ENCODE results near the gene SIGLEC9.

The SIGLEC9 gene

GRCh38 chr19:51082611-51083010 is 42.1 kb upstream of the SIGLEC9 start, which contains the start of gene KLK14:
Gene KLK14, minus strand, starts transcription at chr19:51082887. Its CDS starts 273 bp downstream, at chr19:51082614.
- DNase-seq (ENCODE audit: low read depth), result no peak
- no peak for TF ChIP-seq CTCF (conservative IDR thresholded peaks at IDR 0.05; ENCODE audit: low read depth, low read length)
- no peak within 1 kb of the TSS for H3K4me3 ChIP-seq (ENCODE audit: low read depth, low read length)

- no peak for TF ChIP-seq CTCF (conservative IDR thresholded peaks at IDR 0.05; ENCODE audit: low read depth, low read length)
- no peak for DNase-seq (ENCODE audit: low read depth)
- H3K4me3 ChIP-seq (ENCODE audit: low read depth, low read length), result no peak overlapping the region
These were observed 41.5 kb upstream of the SIGLEC9 start for GRCh38 chr19:51083181-51083580.

- no peak for DNase-seq (ENCODE audit: low read depth)
- TF ChIP-seq CTCF (conservative IDR thresholded peaks at IDR 0.05; ENCODE audit: low read depth, low read length), result no peak
- H3K4me3 ChIP-seq (ENCODE audit: low read depth, low read length), result no peak overlapping the region
These were observed 40.9 kb upstream of the SIGLEC9 start for GRCh38 chr19:51083783-51084182.

- DNase-seq (ENCODE audit: low read depth), result no peak
- no peak overlapping the region for H3K4me3 ChIP-seq (ENCODE audit: low read depth, low read length)
- TF ChIP-seq CTCF (conservative IDR thresholded peaks at IDR 0.05; ENCODE audit: low read depth, low read length), result no peak
These were observed 40.2 kb upstream of the SIGLEC9 start for GRCh38 chr19:51084505-51084904.

- DNase-seq (ENCODE audit: low read depth), result no peak
- H3K4me3 ChIP-seq (ENCODE audit: low read depth, low read length), result no peak overlapping the region
- no peak for TF ChIP-seq CTCF (conservative IDR thresholded peaks at IDR 0.05; ENCODE audit: low read depth, low read length)
These were observed 38.4 kb upstream of the SIGLEC9 start for GRCh38 chr19:51086153-51086850.

- TF ChIP-seq CTCF (conservative IDR thresholded peaks at IDR 0.05; ENCODE audit: low read depth, low read length), result no peak
- no peak overlapping the region for H3K4me3 ChIP-seq (ENCODE audit: low read depth, low read length)
- no peak for DNase-seq (ENCODE audit: low read depth)
These were observed 34.9 kb upstream of the SIGLEC9 start for GRCh38 chr19:51089786-51090185.

GRCh38 chr19:51090471-51090870 is 34.2 kb upstream of the SIGLEC9 start:
- H3K4me3 ChIP-seq (ENCODE audit: low read depth, low read length), result no peak overlapping the region
- no peak for DNase-seq (ENCODE audit: low read depth)
- TF ChIP-seq CTCF (conservative IDR thresholded peaks at IDR 0.05; ENCODE audit: low read depth, low read length), result no peak
